GM12878 (cell line): Measurements from ENCODE around the gene POLDIP3. TPM values are rescaled to one million over a fixed set of nuclear protein-coding genes. Genes with fewer than 3 reads are reported as not detected.
"Not testable (repeated sequence)": the region's sequence is repeated elsewhere in the genome, so short reads cannot be mapped to it uniquely, and the experiment has no call there.

ENCODE experiments used
- ATAC-seq: fragments of 200-7000 bp; cut with Tn5 transposase; 3 replicates; pipeline ENCODE4 v1.9.1; 2020; ENCODE audit warnings: mild to moderate bottlenecking, moderate library complexity
- BruUV-seq: library from RNA; stranded (reverse); fragments of 400-500 nt; replicated peaks from 2 replicates; lab custom pipeline; 2021; lab: Mats Ljungman, UMichigan
- CTCF ChIA-PET: fragments of 300-600 bp; sonication (Branson Sonifier 250); formaldehyde crosslinking; extraction: SDS; loops from one replicate; lab custom pipeline; 2021; ENCODE audit warnings: inconsistent platforms; lab: Yijun Ruan, JAX
- POLR2A ChIA-PET: fragments of 350-600 bp; formaldehyde crosslinking; extraction: SDS; loops from one replicate; lab custom pipeline; 2021; ENCODE audit warnings: inconsistent platforms; lab: Charles Lee
- RAD21 ChIA-PET: fragments of 300-600 bp; sonication (Branson Sonifier 250); formaldehyde crosslinking; loops from one replicate; lab custom pipeline; 2023; ENCODE audit warnings: antibody characterized with exemption; ENCODE audit not compliant: unreplicated experiment; lab: Charles Lee
- SMC1A ChIA-PET: fragments of 300-600 bp; sonication (Branson Sonifier 250); formaldehyde crosslinking; loops from one replicate; lab custom pipeline; 2023; ENCODE audit not compliant: unreplicated experiment, uncharacterized antibody; lab: Charles Lee
- DNase-seq: peaks from one replicate; pipeline ENCODE4 v3.0.0-alpha.2; 2011; ENCODE audit warnings: low read depth, low spot score
- FAIRE-seq: peaks from 3 replicates; lab custom pipeline; 2011; peaks lifted over from hg19 to GRCh38; lab: Jason Lieb, UNC
- H2AFZ ChIP-seq: 2 replicates; pipeline ENCODE4 v1.6.0; 2011; ENCODE audit warnings: low read depth, low read length, control low read depth; ENCODE audit not compliant: control insufficient read depth
- H3K27ac ChIP-seq: 2 replicates; pipeline ENCODE4 v1.5.1; 2011; ENCODE audit warnings: control low read depth; ENCODE audit not compliant: control insufficient read depth, insufficient read depth
- H3K27me3 ChIP-seq, 2 experiments: replicated peaks in 1 of 2; 2 replicates each; pipeline versions ENCODE4 v1.6.0 to v1.6.1; 2011; ENCODE audit warnings: low read length in 1 of 2; ENCODE audit not compliant: control insufficient read depth in 2 of 2, insufficient read depth in 2 of 2
- H3K36me3 ChIP-seq, 2 experiments: 2 replicates each; pipeline ENCODE4 v1.5.1; 2011; ENCODE audit warnings: low read length in 1 of 2; ENCODE audit not compliant: control insufficient read depth in 2 of 2, insufficient read depth in 2 of 2
- H3K4me1 ChIP-seq: 2 replicates; pipeline ENCODE4 v1.6.1; 2011; ENCODE audit warnings: mild to moderate bottlenecking, low read length, moderate library complexity, mixed read lengths; ENCODE audit not compliant: control insufficient read depth, insufficient read depth
- H3K4me2 ChIP-seq: 2 replicates; pipeline ENCODE4 v1.6.0; 2011; ENCODE audit warnings: control low read depth; ENCODE audit not compliant: control insufficient read depth, insufficient read depth
- H3K4me3 ChIP-seq: fragments of 200-600 bp; sonication (generic); 2 replicates; pipeline ENCODE4 v1.5.1; 2016
- H3K79me2 ChIP-seq: 2 replicates; pipeline ENCODE4 v1.6.0; 2011; ENCODE audit warnings: low read length; ENCODE audit not compliant: control insufficient read depth, insufficient read depth
- H3K9ac ChIP-seq: 2 replicates; pipeline ENCODE4 v1.8.0; 2011; ENCODE audit warnings: low read length, control low read depth, mixed read lengths; ENCODE audit not compliant: control insufficient read depth, insufficient read depth
- H3K9me3 ChIP-seq: replicated peaks from 3 replicates; pipeline ENCODE4 v1.5.1; 2011; ENCODE audit warnings: mild to moderate bottlenecking, low read length; ENCODE audit not compliant: control insufficient read depth, insufficient read depth
- H4K20me1 ChIP-seq: 2 replicates; pipeline ENCODE4 v1.6.0; 2011; ENCODE audit not compliant: control insufficient read depth, insufficient read depth
- CREB1 ChIP-seq: IDR thresholded peaks from 2 replicates; pipeline ENCODE4 v1.6.1; 2012; ENCODE audit warnings: low read depth, mild to moderate bottlenecking, inconsistent platforms
- FOXK2 ChIP-seq: fragments of 450-650 bp; IDR thresholded peaks from 2 replicates; pipeline ENCODE4 v1.6.1; 2017; ENCODE audit warnings: mild to moderate bottlenecking, moderate library complexity
- HCFC1 ChIP-seq: fragments of 150-350 bp; IDR thresholded peaks from 2 replicates; pipeline ENCODE4 v1.6.1; 2014; ENCODE audit warnings: low read length
- HDAC2 ChIP-seq: fragments of 200-600 bp; sonication (generic); IDR thresholded peaks from 2 replicates; pipeline ENCODE4 v1.6.1; 2017
- HDGF ChIP-seq: fragments of 450-650 bp; IDR thresholded peaks from 2 replicates; pipeline ENCODE4 v1.6.1; 2016; ENCODE audit warnings: antibody characterized with exemption
- IRF5 ChIP-seq: fragments of 450-650 bp; IDR thresholded peaks from 2 replicates; pipeline ENCODE4 v1.6.1; 2017; ENCODE audit warnings: borderline replicate concordance
- KAT2A ChIP-seq: conservative IDR thresholded peaks from 2 replicates; pipeline ENCODE4 v1.6.1; 2011; ENCODE audit warnings: low read depth, low read length; ENCODE audit not compliant: control insufficient read depth
- NBN ChIP-seq: fragments of 450-650 bp; IDR thresholded peaks from 2 replicates; pipeline ENCODE4 v1.6.1; 2016
- NFXL1 ChIP-seq: fragments of 450-650 bp; IDR thresholded peaks from 2 replicates; pipeline ENCODE4 v1.6.1; 2017; ENCODE audit warnings: antibody characterized with exemption, mild to moderate bottlenecking, borderline replicate concordance
- NR2C1 ChIP-seq: fragments of 450-650 bp; IDR thresholded peaks from 2 replicates; pipeline ENCODE4 v1.6.1; 2017; ENCODE audit warnings: antibody characterized with exemption, mild to moderate bottlenecking, moderate library complexity
- POLR2AphosphoS2 ChIP-seq: IDR thresholded peaks from 2 replicates; pipeline ENCODE4 v1.6.1; 2011; ENCODE audit warnings: low read depth, mild to moderate bottlenecking, low read length, improper control_type of control experiment, moderate library complexity
- RFX5 ChIP-seq: IDR thresholded peaks from 2 replicates; pipeline ENCODE4 v1.6.1; 2011; ENCODE audit warnings: low read depth, low read length, improper control_type of control experiment
- RUNX3 ChIP-seq: IDR thresholded peaks from 2 replicates; pipeline ENCODE4 v1.6.1; 2012; ENCODE audit warnings: low read length, inconsistent platforms
- STAT1 ChIP-seq: fragments of 450-650 bp; conservative IDR thresholded peaks from 2 replicates; pipeline ENCODE4 v1.6.1; 2014; ENCODE audit warnings: antibody characterized with exemption, mild to moderate bottlenecking
- ZNF207 ChIP-seq: fragments of 450-650 bp; IDR thresholded peaks from 2 replicates; pipeline ENCODE4 v1.6.1; 2014; ENCODE audit warnings: antibody characterized with exemption, mild to moderate bottlenecking, borderline replicate concordance
- WGBS: methylation state at CpG from one replicate; pipeline ENCODE4 v1.1.6; 2016; ENCODE audit warnings: low lambda C conversion rate; ENCODE audit not compliant: insufficient replicate concordance, insufficient coverage; ENCODE audit errors: missing lambda C conversion rate; 5-methylcytosine and 5-hydroxymethylcytosine counted together
- in situ Hi-C: fragments of 300-500 bp; cut with MboI; formaldehyde crosslinking; loops from 9 replicates; pipeline ENCODE4 v1.14.3; 2018; ENCODE audit warnings: mixed read lengths
- intact Hi-C: fragments of 100-400 bp; cut with micrococcal nuclease; formaldehyde crosslinking; loops from one replicate; pipeline ENCODE4 v1.14.2; 2022; ENCODE audit not compliant: unreplicated experiment
- polyA plus RNA-seq, 11 experiments: library from polyadenylated mRNA; depleted of rRNA in 4 of 11; unstranded in 6 of 11; stranded (reverse) in 5 of 11; fragments of >200 nt; fragmentation: Nextera tagmentation in 4 of 11; fragmentation: Illumina TruSeq in 1 of 11; extraction: Ambion mirVana in 4 of 11; extraction: Trizol in 1 of 11; gene quantifications; 1 replicate in 1 of 11; 2 replicates in 10 of 11; pipeline versions ENCODE4 v1.2.1 to v1.2.3, GENCODE V29; 2011 to 2016; ENCODE audit warnings: inconsistent platforms in 2 of 11, missing spikeins in 2 of 11, low read depth in 1 of 11
- total RNA-seq, 4 experiments: library from RNA; depleted of rRNA in 3 of 4; stranded (reverse); fragments of >200 nt in 3 of 4; fragmentation: Illumina TruSeq in 1 of 4; extraction: Trizol in 1 of 4; gene quantifications; 2 replicates each; pipeline versions ENCODE4 v1.2.1 to v1.2.3, GENCODE V29; 2013 to 2021
- TF ChIP-seq, protein P1 (sequence below): fragments of 450-650 bp; IDR thresholded peaks from 2 replicates; pipeline ENCODE4 v1.6.1; 2018; ENCODE audit warnings: borderline replicate concordance, mild to moderate bottlenecking; ENCODE audit not compliant: partially characterized antibody

Gene POLDIP3
- total and polyA plus RNA-seq, 10 of the 15 experiments (the other 5 are each of a cell fraction or from before 2014, with no cell fraction given), result 14.8 to 60.2 (median 49.5) TPM

GRCh38 chr22:42577623-42578240, 37.0 kb downstream of the POLDIP3 start:
- no peak for FAIRE-seq
- no TSS peak for BruUV-seq
- WGBS, result 93% methylated on average over 14 of the region's 15 CpGs
- TF ChIP-seq STAT1 (no peak), NBN (no peak), CREB1 (no peak), NFXL1 (no peak), HCFC1 (no peak), HDGF (no peak), HDAC2 (no peak), POLR2AphosphoS2 (no peak), RUNX3 (no peak), KAT2A (no peak), RFX5 (no peak), IRF5 (no peak), ZNF207 (no peak), FOXK2 (no peak), NR2C1 (no peak)
- TF ChIP-seq, protein P1, sequence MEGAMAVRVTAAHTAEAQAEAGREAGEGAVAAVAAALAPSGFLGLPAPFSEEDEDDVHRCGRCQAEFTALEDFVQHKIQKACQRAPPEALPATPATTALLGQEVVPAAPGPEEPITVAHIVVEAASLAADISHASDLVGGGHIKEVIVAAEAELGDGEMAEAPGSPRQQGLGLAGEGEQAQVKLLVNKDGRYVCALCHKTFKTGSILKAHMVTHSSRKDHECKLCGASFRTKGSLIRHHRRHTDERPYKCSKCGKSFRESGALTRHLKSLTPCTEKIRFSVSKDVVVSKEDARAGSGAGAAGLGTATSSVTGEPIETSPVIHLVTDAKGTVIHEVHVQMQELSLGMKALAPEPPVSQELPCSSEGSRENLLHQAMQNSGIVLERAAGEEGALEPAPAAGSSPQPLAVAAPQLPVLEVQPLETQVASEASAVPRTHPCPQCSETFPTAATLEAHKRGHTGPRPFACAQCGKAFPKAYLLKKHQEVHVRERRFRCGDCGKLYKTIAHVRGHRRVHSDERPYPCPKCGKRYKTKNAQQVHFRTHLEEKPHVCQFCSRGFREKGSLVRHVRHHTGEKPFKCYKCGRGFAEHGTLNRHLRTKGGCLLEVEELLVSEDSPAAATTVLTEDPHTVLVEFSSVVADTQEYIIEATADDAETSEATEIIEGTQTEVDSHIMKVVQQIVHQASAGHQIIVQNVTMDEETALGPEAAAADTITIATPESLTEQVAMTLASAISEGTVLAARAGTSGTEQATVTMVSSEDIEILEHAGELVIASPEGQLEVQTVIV, result no peak
- Histone ChIP-seq H2AFZ (no peak overlapping the region), H3K9ac (no peak overlapping the region), H4K20me1 (no peaks in the 10 kb centered on the region), H3K79me2 (peaks cover 16% of the 10 kb centered on the region), H3K9me3 (no peaks in the 10 kb centered on the region), H3K36me3 (peaks cover 0 to 8% of the 10 kb centered on the region in 2 experiments), H3K27ac (no peak overlapping the region), H3K4me1 (no peaks in the 10 kb centered on the region; the same call in 1 of the 2 replicates), H3K4me3 (no peak overlapping the region), H3K27me3 (no peaks in the 10 kb centered on the region), H3K4me2 (no peak overlapping the region)
- POLR2A ChIA-PET, result no interaction called here
- no peak for ATAC-seq
- SMC1A ChIA-PET, result no interaction called here
- intact Hi-C loops, result no loop called here
- CTCF ChIA-PET, result no interaction called here
- in situ Hi-C loops, result no loop called here
- DNase-seq, result no peak
- RAD21 ChIA-PET, result no interaction called here

- CTCF ChIA-PET, RAD21 ChIA-PET: not testable (repeated sequence)
These were observed 37.5 kb downstream of the POLDIP3 start for GRCh38 chr22:42577141-42577540.

More at GRCh38 chr22:42577141-42577540, 37.5 kb downstream of the POLDIP3 start:
- H4K20me1 ChIP-seq, POLR2A ChIA-PET, DNase-seq, BruUV-seq, SMC1A ChIA-PET, H3K4me1 ChIP-seq, ATAC-seq, H2AFZ ChIP-seq, intact Hi-C loops, H3K9ac ChIP-seq, FAIRE-seq, H3K4me2 ChIP-seq, H3K4me3 ChIP-seq, H3K9me3 ChIP-seq, H3K27me3 ChIP-seq, H3K27ac ChIP-seq, in situ Hi-C loops, H3K36me3 ChIP-seq: not testable (repeated sequence)
- H3K79me2 ChIP-seq, result peaks cover 15% of the 10 kb centered on the region
- 87% methylated on average over 8 of the region's 9 CpGs for WGBS
